K562 (cell line): ENCODE measurements around the gene CTIF. TPM values are rescaled to one million over a fixed set of nuclear protein-coding genes. Genes with fewer than 3 reads are reported as not detected.
"Not testable (repeated sequence)": the region's sequence is repeated elsewhere in the genome, so short reads cannot be mapped to it uniquely, and the experiment has no call there.

Source experiments
- ATAC-seq: fragments of 200-7000 bp; cut with Tn5 transposase; 3 replicates; pipeline ENCODE4 v1.9.1; 2020; ENCODE audit warnings: moderate library complexity
- BruUV-seq: library from RNA; stranded (reverse); fragments of 400-500 nt; replicated peaks from 2 replicates; lab custom pipeline; 2021; lab: Mats Ljungman, UMichigan
- CTCF ChIA-PET: fragments of 300-600 bp; formaldehyde crosslinking; extraction: SDS; loops from one replicate; lab custom pipeline; 2021; ENCODE audit warnings: low intra/inter-chr PET ratio; lab: Yijun Ruan, JAX
- POLR2A ChIA-PET: fragments of 300-600, 350-650 bp; sonication (Branson Sonifier 250); formaldehyde crosslinking; extraction: SDS; loops from one replicate; lab custom pipeline; 2021; ENCODE audit warnings: antibody characterized with exemption, inconsistent platforms; lab: Yijun Ruan, JAX
- DNase-seq, 4 experiments: peaks; one replicate each; pipeline versions ENCODE4 v3.0.0 to v3.0.0-alpha.2; 2011 to 2018; ENCODE audit warnings: low spot score in 3 of 4, mixed read lengths in 3 of 4; ENCODE audit errors: extremely low read depth in 1 of 4
- FAIRE-seq: peaks from 2 replicates; lab custom pipeline; 2011; peaks lifted over from hg19 to GRCh38; lab: Jason Lieb, UNC
- H2AFZ ChIP-seq: 2 replicates; pipeline ENCODE4 v1.6.0; 2011; ENCODE audit warnings: low read depth, low read length, control low read depth, inconsistent platforms
- H3K27ac ChIP-seq: fragments of 200-600 bp; 3 replicates; pipeline ENCODE4 v1.8.0; 2011; ENCODE audit warnings: low read depth, mild to moderate bottlenecking, control low read depth, inconsistent platforms, low read length, moderate library complexity, mixed read lengths; ENCODE audit errors: extremely low read depth
- H3K27me3 ChIP-seq, 2 experiments: fragments of 300-600 bp in 1 of 2; 2 replicates in 1 of 2; 3 replicates in 1 of 2; pipeline versions ENCODE4 v1.6.0 to v1.8.0; 2011; ENCODE audit warnings: inconsistent platforms in 2 of 2, low read length in 2 of 2, mild to moderate bottlenecking in 1 of 2, mixed read lengths in 1 of 2, moderate library complexity in 1 of 2; ENCODE audit not compliant: control insufficient read depth in 2 of 2, insufficient read depth in 2 of 2
- H3K36me3 ChIP-seq: fragments of 300-600 bp; 3 replicates; pipeline ENCODE4 v1.8.0; 2011; ENCODE audit warnings: mild to moderate bottlenecking, low read length, inconsistent platforms; ENCODE audit not compliant: control insufficient read depth, insufficient read depth
- H3K4me1 ChIP-seq, 2 experiments: fragments of 200-600 bp in 1 of 2; replicated peaks in 1 of 2; 2 replicates in 1 of 2; 3 replicates in 1 of 2; pipeline versions ENCODE4 v1.5.1 to v1.8.0; 2011; ENCODE audit warnings: inconsistent platforms in 2 of 2, low read length in 2 of 2, mild to moderate bottlenecking in 1 of 2, mixed read lengths in 1 of 2, moderate library complexity in 1 of 2; ENCODE audit not compliant: control insufficient read depth in 2 of 2, insufficient read depth in 2 of 2
- H3K4me2 ChIP-seq: 2 replicates; pipeline ENCODE4 v1.6.1; 2011; ENCODE audit warnings: low read length, control low read depth, inconsistent platforms, mixed read lengths; ENCODE audit not compliant: insufficient read depth
- H3K4me3 ChIP-seq: fragments of 200-600 bp; sonication (generic), shearing (Covaris generic); 2 replicates; pipeline ENCODE4 v1.5.1; 2016; ENCODE audit warnings: control low read depth, inconsistent platforms
- H3K79me2 ChIP-seq: fragments of 200-600 bp; 3 replicates; pipeline ENCODE4 v1.8.0; 2011; ENCODE audit warnings: low read length, inconsistent platforms; ENCODE audit not compliant: control insufficient read depth, insufficient read depth
- H3K9ac ChIP-seq, 2 experiments: 2 replicates each; pipeline versions ENCODE4 v1.6.0 to v1.6.1; 2011; ENCODE audit warnings: low read depth in 2 of 2, low read length in 2 of 2, control low read depth in 1 of 2, inconsistent platforms in 1 of 2, mild to moderate bottlenecking in 1 of 2, mixed read lengths in 1 of 2; ENCODE audit not compliant: insufficient read depth in 1 of 2
- H3K9me1 ChIP-seq: one replicate; pipeline ENCODE4 v1.6.0; 2011; ENCODE audit warnings: inconsistent platforms, mild to moderate bottlenecking, low read length, moderate library complexity; ENCODE audit not compliant: control insufficient read depth, insufficient read depth
- H3K9me3 ChIP-seq: replicated peaks from 2 replicates; pipeline ENCODE4 v1.5.1; 2011; ENCODE audit warnings: low read depth, low read length, inconsistent platforms; ENCODE audit not compliant: control insufficient read depth, insufficient read depth
- H4K20me1 ChIP-seq: replicated peaks from 2 replicates; pipeline ENCODE4 v1.6.1; 2011; ENCODE audit warnings: low read length, inconsistent platforms, mixed read lengths; ENCODE audit not compliant: control insufficient read depth, insufficient read depth
- MCM5 ChIP-seq: fragments of 450-650 bp; IDR thresholded peaks from 2 replicates; pipeline ENCODE4 v1.6.1; 2016; ENCODE audit warnings: low read depth
- NFE2 ChIP-seq: IDR thresholded peaks from 2 replicates; pipeline ENCODE4 v1.6.1; 2014; ENCODE audit warnings: antibody characterized with exemption, low read depth
- SPI1 ChIP-seq: IDR thresholded peaks from 2 replicates; pipeline ENCODE4 v1.6.1; 2011; ENCODE audit warnings: low read depth, low read length, control low read depth, borderline replicate concordance
- ZBTB49 ChIP-seq: sonication (generic); formaldehyde crosslinking; IDR thresholded peaks from 2 replicates; pipeline ENCODE4 v1.8.0; 2022; ENCODE audit warnings: missing genetic modification reagents, mild to moderate bottlenecking, borderline replicate concordance
- ZNF184 ChIP-seq: sonication (generic); formaldehyde crosslinking; IDR thresholded peaks from 2 replicates; pipeline ENCODE4 v1.5.0; 2020; ENCODE audit warnings: missing genetic modification reagents
- WGBS: fragments of 100-300 bp; shearing (Covaris generic); methylation state at CpG from one replicate; pipeline ENCODE4 v1.1.6; 2016; ENCODE audit warnings: low coverage, mixed read lengths; ENCODE audit not compliant: insufficient coverage; ENCODE audit errors: missing lambda C conversion rate; 5-methylcytosine and 5-hydroxymethylcytosine counted together
- in situ Hi-C: fragments of 300-500 bp; cut with MboI; formaldehyde crosslinking; loops from 4 replicates; pipeline ENCODE4 v1.15.0; 2018; ENCODE audit warnings: inconsistent platforms, mixed read lengths
- intact Hi-C: fragments of 100-400 bp; cut with micrococcal nuclease; formaldehyde crosslinking; loops from 2 replicates; pipeline ENCODE4 v1.14.2; 2022
- polyA plus RNA-seq, 8 experiments: library from polyadenylated mRNA; depleted of rRNA in 4 of 8; stranded (reverse) in 5 of 8; unstranded in 3 of 8; fragments of >200 nt; fragmentation: Nextera tagmentation in 2 of 8; fragmentation: Illumina TruSeq in 1 of 8; extraction: Ambion mirVana in 2 of 8; extraction: Trizol in 1 of 8; gene quantifications; 2 replicates each; pipeline versions ENCODE4 v1.2.1 to v1.2.3, GENCODE V29; 2011 to 2014; ENCODE audit warnings: inconsistent platforms in 1 of 8, missing spikeins in 1 of 8
- total RNA-seq, 7 experiments: library from RNA; depleted of rRNA in 6 of 7; stranded (reverse); fragments of >200 nt in 6 of 7; fragmentation: Illumina TruSeq in 2 of 7; extraction: Trizol in 2 of 7; gene quantifications; 2 replicates each; pipeline versions ENCODE4 v1.2.1 to v1.2.3, GENCODE V29; 2011 to 2021; ENCODE audit warnings: low replicate concordance in 1 of 7

The CTIF gene
- total and polyA plus RNA-seq, 9 of the 15 experiments (the other 6 are each of a cell fraction or from before 2014, with no cell fraction given), result 0.17 to 11.5 (median 2.2) TPM

DNA sequence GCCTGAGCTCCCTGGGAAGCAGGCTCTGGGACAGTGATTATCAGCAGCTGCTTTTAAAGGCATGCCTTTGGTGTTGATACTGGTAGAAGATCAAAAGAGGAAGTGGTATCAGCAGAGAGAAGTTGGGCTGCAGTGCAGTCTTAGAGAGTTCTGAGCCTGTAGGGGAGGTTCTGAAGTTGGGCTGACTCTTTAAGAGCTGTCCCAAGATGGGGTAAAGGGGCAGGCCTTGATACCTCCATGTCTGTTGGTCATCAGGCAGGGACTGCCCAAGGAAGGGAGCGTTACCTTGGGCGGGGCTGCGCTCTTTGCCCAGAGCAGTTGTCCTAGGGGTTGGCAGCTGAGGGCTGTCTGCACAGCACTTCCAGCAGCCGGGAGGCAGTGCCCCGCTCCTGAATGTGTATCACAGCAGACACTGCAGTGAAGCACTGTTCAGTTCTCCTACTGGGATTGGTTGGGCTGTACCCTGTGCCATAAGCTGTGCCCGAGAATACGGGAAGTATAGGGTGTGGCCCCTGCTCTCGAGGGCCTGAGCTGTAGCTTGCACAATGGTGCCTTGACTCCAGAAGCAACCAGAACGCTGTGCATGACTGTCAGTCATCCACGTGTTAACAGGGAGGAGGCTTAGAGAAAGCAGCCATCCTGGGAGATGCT is 177.0 kb downstream of the CTIF start (continued):
- TF ChIP-seq ZBTB49 (CRISPR knock-in tag) (no peak), ZNF184 (no peak), NFE2 (no peak), SPI1 (peak; percentile 99), MCM5 (no peak)
- TF ChIP-seq, all 486 proteins: peak for 4

DNA sequence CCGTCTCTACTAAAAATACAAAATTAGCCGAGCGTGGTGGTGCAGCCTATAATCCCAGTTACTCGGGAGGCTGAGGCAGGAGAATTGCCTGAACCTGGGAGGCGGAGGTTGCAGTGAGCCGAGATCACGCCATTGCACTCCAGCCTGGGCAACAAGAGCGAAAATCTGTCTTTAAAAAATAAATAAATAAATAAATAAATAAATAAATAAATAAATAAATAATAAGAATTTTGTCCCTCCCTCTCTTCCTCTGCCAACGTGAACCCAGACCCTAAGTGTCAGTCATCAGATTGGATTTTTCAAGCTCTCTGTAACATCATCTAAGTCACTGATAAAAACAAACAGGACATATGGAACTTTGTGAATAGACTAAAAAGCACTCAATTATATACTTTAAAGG is 178.4 kb downstream of the CTIF start:
- H2AFZ ChIP-seq, H3K9ac ChIP-seq, BruUV-seq, DNase-seq, H3K36me3 ChIP-seq, H3K9me3 ChIP-seq, intact Hi-C loops, H3K27me3 ChIP-seq, H3K79me2 ChIP-seq, CTCF ChIA-PET, in situ Hi-C loops, H3K4me2 ChIP-seq, H3K4me3 ChIP-seq, H4K20me1 ChIP-seq, FAIRE-seq, ATAC-seq, H3K27ac ChIP-seq, H3K9me1 ChIP-seq, POLR2A ChIA-PET: not testable (repeated sequence)
- WGBS, result 82% methylated on average over 9 of the region's 9 CpGs
- peaks cover 18 to 28% of the 10 kb centered on the region in 2 experiments for H3K4me1 ChIP-seq
